GM12878 (cell line): ENCODE data around the gene ICA1L. TPM values are rescaled to one million over a fixed set of nuclear protein-coding genes. Genes with fewer than 3 reads are reported as not detected.

ENCODE experiments used
- ATAC-seq: fragments of 200-7000 bp; cut with Tn5 transposase; 3 replicates; pipeline ENCODE4 v1.9.1; 2020; ENCODE audit warnings: mild to moderate bottlenecking, moderate library complexity
- BruUV-seq: library from RNA; stranded (reverse); fragments of 400-500 nt; replicated peaks from 2 replicates; lab custom pipeline; 2021; lab: Mats Ljungman, UMichigan
- CTCF ChIA-PET: fragments of 300-600 bp; sonication (Branson Sonifier 250); formaldehyde crosslinking; extraction: SDS; loops from one replicate; lab custom pipeline; 2021; ENCODE audit warnings: inconsistent platforms; lab: Yijun Ruan, JAX
- POLR2A ChIA-PET: fragments of 350-600 bp; formaldehyde crosslinking; extraction: SDS; loops from one replicate; lab custom pipeline; 2021; ENCODE audit warnings: inconsistent platforms; lab: Charles Lee
- RAD21 ChIA-PET: fragments of 300-600 bp; sonication (Branson Sonifier 250); formaldehyde crosslinking; loops from one replicate; lab custom pipeline; 2023; ENCODE audit warnings: antibody characterized with exemption; ENCODE audit not compliant: unreplicated experiment; lab: Charles Lee
- SMC1A ChIA-PET: fragments of 300-600 bp; sonication (Branson Sonifier 250); formaldehyde crosslinking; loops from one replicate; lab custom pipeline; 2023; ENCODE audit not compliant: unreplicated experiment, uncharacterized antibody; lab: Charles Lee
- DNase-seq: peaks from one replicate; pipeline ENCODE4 v3.0.0-alpha.2; 2011; ENCODE audit warnings: low read depth, low spot score
- FAIRE-seq: peaks from 3 replicates; lab custom pipeline; 2011; peaks lifted over from hg19 to GRCh38; lab: Jason Lieb, UNC
- H2AFZ ChIP-seq: 2 replicates; pipeline ENCODE4 v1.6.0; 2011; ENCODE audit warnings: low read depth, low read length, control low read depth; ENCODE audit not compliant: control insufficient read depth
- H3K27ac ChIP-seq: 2 replicates; pipeline ENCODE4 v1.5.1; 2011; ENCODE audit warnings: control low read depth; ENCODE audit not compliant: control insufficient read depth, insufficient read depth
- H3K27me3 ChIP-seq, 2 experiments: replicated peaks in 1 of 2; 2 replicates each; pipeline versions ENCODE4 v1.6.0 to v1.6.1; 2011; ENCODE audit warnings: low read length in 1 of 2; ENCODE audit not compliant: control insufficient read depth in 2 of 2, insufficient read depth in 2 of 2
- H3K36me3 ChIP-seq, 2 experiments: 2 replicates each; pipeline ENCODE4 v1.5.1; 2011; ENCODE audit warnings: low read length in 1 of 2; ENCODE audit not compliant: control insufficient read depth in 2 of 2, insufficient read depth in 2 of 2
- H3K4me1 ChIP-seq: 2 replicates; pipeline ENCODE4 v1.6.1; 2011; ENCODE audit warnings: mild to moderate bottlenecking, low read length, moderate library complexity, mixed read lengths; ENCODE audit not compliant: control insufficient read depth, insufficient read depth
- H3K4me2 ChIP-seq: 2 replicates; pipeline ENCODE4 v1.6.0; 2011; ENCODE audit warnings: control low read depth; ENCODE audit not compliant: control insufficient read depth, insufficient read depth
- H3K4me3 ChIP-seq: fragments of 200-600 bp; sonication (generic); 2 replicates; pipeline ENCODE4 v1.5.1; 2016
- H3K79me2 ChIP-seq: 2 replicates; pipeline ENCODE4 v1.6.0; 2011; ENCODE audit warnings: low read length; ENCODE audit not compliant: control insufficient read depth, insufficient read depth
- H3K9ac ChIP-seq: 2 replicates; pipeline ENCODE4 v1.8.0; 2011; ENCODE audit warnings: low read length, control low read depth, mixed read lengths; ENCODE audit not compliant: control insufficient read depth, insufficient read depth
- H3K9me3 ChIP-seq: replicated peaks from 3 replicates; pipeline ENCODE4 v1.5.1; 2011; ENCODE audit warnings: mild to moderate bottlenecking, low read length; ENCODE audit not compliant: control insufficient read depth, insufficient read depth
- H4K20me1 ChIP-seq: 2 replicates; pipeline ENCODE4 v1.6.0; 2011; ENCODE audit not compliant: control insufficient read depth, insufficient read depth
- ATF2 ChIP-seq: IDR thresholded peaks from 2 replicates; pipeline ENCODE4 v1.6.1; 2012; ENCODE audit warnings: low read length, inconsistent platforms
- ATF7 ChIP-seq: fragments of 450-650 bp; IDR thresholded peaks from 2 replicates; pipeline ENCODE4 v1.6.1; 2016; ENCODE audit warnings: low read depth, mild to moderate bottlenecking
- BMI1 ChIP-seq: fragments of 450-650 bp; IDR thresholded peaks from 2 replicates; pipeline ENCODE4 v1.6.1; 2016; ENCODE audit warnings: mild to moderate bottlenecking, moderate library complexity, borderline replicate concordance
- E2F4 ChIP-seq: IDR thresholded peaks from 2 replicates; pipeline ENCODE4 v1.6.1; 2012; ENCODE audit warnings: low read depth, low read length, improper control_type of control experiment
- FOS ChIP-seq: IDR thresholded peaks from 3 replicates; pipeline ENCODE4 v1.6.1; 2011; ENCODE audit warnings: borderline replicate concordance; ENCODE audit not compliant: insufficient read length; ENCODE audit errors: extremely low read depth
- FOXK2 ChIP-seq: fragments of 450-650 bp; IDR thresholded peaks from 2 replicates; pipeline ENCODE4 v1.6.1; 2017; ENCODE audit warnings: mild to moderate bottlenecking, moderate library complexity
- HDGF ChIP-seq: fragments of 450-650 bp; IDR thresholded peaks from 2 replicates; pipeline ENCODE4 v1.6.1; 2016; ENCODE audit warnings: antibody characterized with exemption
- IRF4 ChIP-seq: IDR thresholded peaks from 2 replicates; pipeline ENCODE4 v1.6.1; 2011; ENCODE audit warnings: low read depth, low read length
- MEF2A ChIP-seq: IDR thresholded peaks from 2 replicates; pipeline ENCODE4 v1.6.1; 2011; ENCODE audit warnings: low read depth, mild to moderate bottlenecking, low read length, moderate library complexity; ENCODE audit not compliant: insufficient read depth
- NR2C1 ChIP-seq: fragments of 450-650 bp; IDR thresholded peaks from 2 replicates; pipeline ENCODE4 v1.6.1; 2017; ENCODE audit warnings: antibody characterized with exemption, mild to moderate bottlenecking, moderate library complexity
- PBX3 ChIP-seq: IDR thresholded peaks from 2 replicates; pipeline ENCODE4 v1.6.1; 2011; ENCODE audit warnings: mild to moderate bottlenecking, low read depth, low read length, moderate library complexity; ENCODE audit not compliant: insufficient replicate concordance
- RB1 ChIP-seq: fragments of 450-650 bp; formaldehyde crosslinking; IDR thresholded peaks from 2 replicates; pipeline ENCODE4 v1.6.1; 2017; ENCODE audit warnings: mild to moderate bottlenecking, borderline replicate concordance
- SMAD1 ChIP-seq: fragments of 450-650 bp; IDR thresholded peaks from 2 replicates; pipeline ENCODE4 v1.6.1; 2018; ENCODE audit warnings: mild to moderate bottlenecking, low read depth; ENCODE audit not compliant: partially characterized antibody
- TCF12 ChIP-seq: IDR thresholded peaks from 2 replicates; pipeline ENCODE4 v1.6.1; 2011; ENCODE audit warnings: low read depth, mild to moderate bottlenecking, low read length
- WGBS: methylation state at CpG from one replicate; pipeline ENCODE4 v1.1.6; 2016; ENCODE audit warnings: low lambda C conversion rate; ENCODE audit not compliant: insufficient replicate concordance, insufficient coverage; ENCODE audit errors: missing lambda C conversion rate; 5-methylcytosine and 5-hydroxymethylcytosine counted together
- in situ Hi-C: fragments of 300-500 bp; cut with MboI; formaldehyde crosslinking; loops from 9 replicates; pipeline ENCODE4 v1.14.3; 2018; ENCODE audit warnings: mixed read lengths
- intact Hi-C: fragments of 100-400 bp; cut with micrococcal nuclease; formaldehyde crosslinking; loops from one replicate; pipeline ENCODE4 v1.14.2; 2022; ENCODE audit not compliant: unreplicated experiment
- polyA plus RNA-seq, 11 experiments: library from polyadenylated mRNA; depleted of rRNA in 4 of 11; unstranded in 6 of 11; stranded (reverse) in 5 of 11; fragments of >200 nt; fragmentation: Nextera tagmentation in 4 of 11; fragmentation: Illumina TruSeq in 1 of 11; extraction: Ambion mirVana in 4 of 11; extraction: Trizol in 1 of 11; gene quantifications; 1 replicate in 1 of 11; 2 replicates in 10 of 11; pipeline versions ENCODE4 v1.2.1 to v1.2.3, GENCODE V29; 2011 to 2016; ENCODE audit warnings: inconsistent platforms in 2 of 11, missing spikeins in 2 of 11, low read depth in 1 of 11
- total RNA-seq, 4 experiments: library from RNA; depleted of rRNA in 3 of 4; stranded (reverse); fragments of >200 nt in 3 of 4; fragmentation: Illumina TruSeq in 1 of 4; extraction: Trizol in 1 of 4; gene quantifications; 2 replicates each; pipeline versions ENCODE4 v1.2.1 to v1.2.3, GENCODE V29; 2013 to 2021

Gene ICA1L
- total and polyA plus RNA-seq, 10 of the 15 experiments (the other 5 are each of a cell fraction or from before 2014, with no cell fraction given), result 0.85 to 7.4 (median 3.6) TPM

- H2AFZ ChIP-seq, result no peak overlapping the region
- no peaks in the 10 kb centered on the region for H3K4me1 ChIP-seq
- ChIA-PET CTCF (no interaction called here), RAD21 (no interaction called here), SMC1A (no interaction called here), POLR2A (no interaction called here)
- no peaks in the 10 kb centered on the region for H3K79me2 ChIP-seq
- intact Hi-C loops (no loop called here), in situ Hi-C loops (no loop called here)
- TF ChIP-seq TCF12 (no peak), FOS (no peak), HDGF (no peak), PBX3 (no peak), MEF2A (no peak), ATF2 (no peak), NR2C1 (no peak), FOXK2 (no peak), E2F4 (no peak), BMI1 (no peak), IRF4 (no peak), SMAD1 (no peak), RB1 (no peak), ATF7 (no peak)
- H3K9me3 ChIP-seq, result no peaks in the 10 kb centered on the region
- FAIRE-seq, result no peak
- H3K27ac ChIP-seq, result no peak overlapping the region
- H4K20me1 ChIP-seq, result no peaks in the 10 kb centered on the region
- no peak overlapping the region for H3K4me2 ChIP-seq
- no peak for DNase-seq
- no peaks in the 10 kb centered on the region for H3K27me3 ChIP-seq
- 84% methylated on average over 4 of the region's 4 CpGs for WGBS
- no peak overlapping the region for H3K4me3 ChIP-seq
- no peak overlapping the region for H3K9ac ChIP-seq
- no peak for ATAC-seq
- peaks cover 0 to 3% of the 10 kb centered on the region in 2 experiments; a peak in 2 of 4 replicates for H3K36me3 ChIP-seq
- BruUV-seq, result no TSS peak
These were observed 109.0 kb downstream of the ICA1L start for GRCh38 chr2:202762556-202762955.
